ENCODE measurements around the gene MAP3K20.
"Not testable (repeated sequence)": the region's sequence is repeated elsewhere in the genome, so short reads cannot be mapped to it uniquely, and the experiment has no call there.

Gene MAP3K20

DNA sequence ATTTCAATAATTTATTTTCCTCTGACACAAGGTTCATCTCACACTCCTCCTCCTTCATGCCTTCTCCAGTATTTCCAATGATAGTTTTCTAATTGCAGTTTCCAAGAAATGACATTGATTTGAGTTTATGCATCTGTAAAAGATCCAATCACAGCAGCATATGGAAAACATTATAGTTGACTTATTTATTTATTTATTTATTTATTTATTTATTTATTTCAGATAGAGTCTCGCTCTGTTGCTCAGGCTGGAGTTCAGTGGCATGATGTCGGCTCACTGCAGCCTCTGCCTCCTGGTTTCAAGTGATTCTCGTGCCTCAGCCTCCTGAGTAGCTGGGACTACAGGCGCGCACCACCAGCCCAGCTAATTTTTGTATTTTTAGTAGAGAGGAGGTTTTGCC lies 52.5 kb downstream of the MAP3K20 start:
- DNase-seq, result not testable (repeated sequence)

DNA sequence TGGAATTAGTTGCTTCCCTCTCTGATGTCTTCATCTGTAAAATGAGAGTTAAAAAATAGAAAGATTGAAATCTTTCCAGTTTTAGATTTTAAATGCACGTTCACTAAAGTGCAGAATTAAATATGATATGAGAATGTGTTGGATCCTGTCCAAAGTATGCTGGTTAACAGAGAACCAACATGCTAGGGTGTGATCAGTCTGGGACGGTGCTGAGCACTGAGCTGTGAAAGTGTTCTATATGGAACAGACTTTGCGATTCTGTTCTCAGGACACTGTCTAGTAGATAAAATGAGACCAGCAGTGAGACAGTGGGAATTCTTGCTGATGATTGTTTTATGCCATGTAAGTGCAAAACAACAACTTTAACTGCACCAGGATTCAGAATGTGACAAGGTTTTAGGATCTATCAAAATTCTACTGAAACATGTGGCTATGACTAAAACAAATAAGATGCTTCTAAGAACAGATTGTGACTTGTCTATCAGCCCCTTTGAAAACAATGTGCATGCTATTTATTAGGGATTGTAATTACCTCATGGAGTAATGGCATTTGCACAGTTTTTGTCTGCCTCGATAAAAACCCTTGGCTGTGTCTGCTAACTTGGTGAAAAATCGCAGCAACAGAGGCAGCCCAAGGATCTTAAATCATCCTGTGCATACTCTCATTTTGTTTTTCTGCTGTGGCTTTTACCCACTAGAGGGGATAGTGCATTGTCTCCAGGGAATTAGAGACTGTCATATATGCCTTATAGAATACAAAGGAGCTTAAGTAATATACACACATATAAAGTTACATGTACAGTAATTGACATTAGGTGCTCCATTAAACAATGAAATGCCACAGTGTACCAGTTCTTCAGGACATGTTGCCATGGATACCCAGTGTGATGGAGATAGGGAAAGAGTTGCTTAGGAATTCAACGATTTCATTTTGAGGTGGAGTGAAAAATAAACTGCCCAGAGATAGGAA lies 55.1 kb downstream of the MAP3K20 start:
- peak; percentile 63 for DNase-seq

DNA sequence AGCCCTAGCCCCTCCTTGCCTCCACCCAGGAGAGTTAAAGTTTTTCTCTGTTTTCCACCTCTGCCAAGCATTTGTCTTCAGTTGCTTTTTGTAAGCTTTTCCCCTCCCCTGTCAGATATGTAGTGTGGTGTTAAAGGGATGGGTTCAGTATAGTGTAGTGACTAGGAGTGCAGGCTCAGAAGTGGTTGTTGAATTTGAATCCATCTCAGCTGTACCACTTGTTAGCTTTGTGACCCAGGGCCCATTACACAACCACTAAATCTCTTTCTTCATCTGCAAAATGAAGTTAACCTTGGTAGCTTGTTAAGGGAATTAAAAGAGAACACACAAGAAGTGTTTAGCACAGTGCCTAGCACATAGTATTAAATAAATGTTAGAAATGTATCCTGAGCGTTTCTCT lies 56.9 kb downstream of the MAP3K20 start:
- DNase-seq, result no peak

DNA sequence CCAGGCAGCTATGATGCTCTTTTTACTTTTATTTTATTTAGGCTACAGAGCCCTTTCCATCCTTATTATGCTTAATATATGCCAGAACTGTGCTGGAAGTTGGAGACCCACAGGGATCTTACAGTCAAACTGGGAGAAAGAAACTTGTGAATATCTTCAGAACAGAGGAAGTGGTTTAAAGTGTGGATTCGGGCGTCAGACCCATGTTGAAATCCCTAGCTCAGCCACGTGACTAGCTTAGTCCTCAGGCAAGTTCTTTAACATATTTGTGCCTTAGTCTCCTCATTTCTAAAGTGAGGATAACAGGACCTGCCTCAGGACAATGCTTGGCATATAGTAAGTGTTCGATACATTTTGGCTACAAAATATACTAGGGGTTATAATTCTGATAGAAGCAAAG lies 59.1 kb downstream of the MAP3K20 start:
- no peak for DNase-seq

DNA sequence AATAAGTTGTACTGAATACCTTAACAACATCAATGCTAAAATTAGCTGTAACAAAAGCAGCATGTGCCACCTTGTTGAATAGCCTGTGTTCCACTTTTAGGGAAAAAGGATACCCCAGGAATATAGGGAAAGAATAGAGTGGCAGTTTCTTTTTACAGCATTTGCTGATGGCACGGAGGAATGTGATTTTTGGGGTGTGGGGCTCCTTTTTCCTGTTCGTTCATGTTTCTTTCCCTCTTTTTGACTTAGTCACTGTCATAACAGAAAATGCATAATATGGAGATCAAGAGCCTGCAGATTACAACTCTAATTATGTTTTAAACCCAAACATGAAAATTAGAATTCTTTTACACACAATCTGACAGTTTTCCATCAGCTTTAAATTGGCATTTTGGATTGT lies 60.4 kb downstream of the MAP3K20 start:
- DNase-seq, result no peak

DNA sequence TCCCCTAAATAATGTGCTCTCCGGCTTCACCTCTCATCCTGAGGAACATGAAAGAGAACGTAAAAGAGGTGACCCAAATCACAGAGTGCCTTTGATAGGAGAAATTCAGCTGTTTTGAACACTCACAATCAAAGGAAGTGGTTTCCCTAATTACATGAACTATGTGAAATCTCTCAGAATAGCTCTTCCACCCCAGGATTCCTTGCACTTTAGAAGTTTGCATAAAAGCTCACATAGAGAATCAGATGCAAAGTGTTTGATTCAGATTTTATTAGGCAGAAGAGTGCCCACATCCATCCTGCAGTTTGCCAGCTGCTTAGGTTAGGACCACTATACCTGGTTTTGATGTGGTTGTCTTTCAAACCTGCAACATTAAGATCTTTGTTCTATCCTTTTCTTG lies 61.0 kb downstream of the MAP3K20 start:
- no peak for DNase-seq

DNA sequence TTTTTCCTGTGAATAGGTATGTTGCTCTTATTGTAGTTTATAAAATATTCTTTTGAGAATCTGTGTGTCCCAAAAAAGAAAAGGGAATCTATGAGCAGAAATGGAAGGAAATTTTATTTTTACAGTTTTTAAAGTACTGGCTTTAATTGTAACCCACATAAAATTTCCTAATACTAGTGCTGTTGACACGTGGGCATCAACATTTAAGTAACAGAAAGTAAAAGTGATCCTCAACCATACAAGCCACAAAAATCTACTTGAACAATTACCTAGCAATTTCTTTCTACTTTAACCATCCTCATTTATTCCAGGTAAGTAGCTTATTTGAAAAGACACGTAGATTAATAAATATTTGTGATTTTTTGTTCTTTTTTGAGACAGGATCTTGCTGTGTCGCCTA lies 62.0 kb downstream of the MAP3K20 start:
- no peak for DNase-seq

DNA sequence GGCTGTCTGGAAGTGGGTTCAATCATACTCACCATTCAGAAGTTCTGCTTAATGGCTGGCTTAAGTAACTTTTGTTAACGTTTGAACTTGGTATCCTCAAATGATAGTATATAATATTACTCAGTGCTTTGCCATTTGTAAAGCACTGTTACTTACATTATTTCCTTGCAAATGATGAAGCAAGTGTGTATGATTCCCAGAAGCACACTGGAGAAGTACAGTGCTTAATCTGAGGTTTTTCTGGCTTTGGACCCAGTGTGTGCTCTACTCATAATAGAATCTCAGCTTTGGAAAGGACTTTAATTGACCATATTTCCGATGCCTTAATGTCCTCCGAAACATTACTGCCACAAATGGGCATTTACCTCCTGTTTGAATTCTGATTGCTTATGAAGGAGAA lies 63.3 kb downstream of the MAP3K20 start:
- DNase-seq, result no peak

DNA sequence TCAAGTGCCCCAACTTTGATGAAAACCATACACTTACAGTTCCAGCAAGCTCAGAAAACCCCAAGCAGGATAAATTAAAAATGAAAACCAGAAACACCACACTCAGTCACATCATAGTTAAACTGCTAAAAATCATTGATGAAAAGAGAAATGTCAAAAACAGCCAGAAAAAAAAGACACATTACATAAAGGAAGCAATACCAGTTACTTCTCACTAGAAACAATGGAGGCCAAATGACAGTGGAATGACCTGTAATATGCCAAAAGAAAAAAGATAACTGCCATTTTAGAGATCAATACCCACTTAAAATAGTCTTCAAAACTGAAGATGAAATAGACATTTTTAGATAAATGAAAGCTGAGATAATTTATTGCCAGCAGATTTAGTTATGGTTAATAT lies 66.0 kb downstream of the MAP3K20 start:
- no peak for DNase-seq

DNA sequence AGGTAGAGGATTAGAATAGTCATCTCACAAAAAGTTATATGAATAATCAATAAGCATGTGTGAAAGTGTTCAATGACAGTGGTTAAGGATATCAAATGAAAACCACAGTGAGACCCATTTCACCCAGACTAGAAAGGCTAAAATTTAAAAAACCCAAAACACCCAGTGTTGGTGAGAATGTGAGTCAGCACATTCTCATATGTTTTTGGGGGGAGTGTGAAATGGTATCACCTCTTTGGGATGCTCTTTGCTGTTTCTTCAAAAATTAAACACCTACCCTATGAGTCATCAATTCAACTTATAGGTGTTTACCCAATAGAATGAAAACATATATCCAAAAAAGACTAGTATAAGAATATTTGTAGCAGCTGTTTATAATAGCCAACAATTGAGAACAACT lies 69.8 kb downstream of the MAP3K20 start:
- no peak for DNase-seq

DNA sequence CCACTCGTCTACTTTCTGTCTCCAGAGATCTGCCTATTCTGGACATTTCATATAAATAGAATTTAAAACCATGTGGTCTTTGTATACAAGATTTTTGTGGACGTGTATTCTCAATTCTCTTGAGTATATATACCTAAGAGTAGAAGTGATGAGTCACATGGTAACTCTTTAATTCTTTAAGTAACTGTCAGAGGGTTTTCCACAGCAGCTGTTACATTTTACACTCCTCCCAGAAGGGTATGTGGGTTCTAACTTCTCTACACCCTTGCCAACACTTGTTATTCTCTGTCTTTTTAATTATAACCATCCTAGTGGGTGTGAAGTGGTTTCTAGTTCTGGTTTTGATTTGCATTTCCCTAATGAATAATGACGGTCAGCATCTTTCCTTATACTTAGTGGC lies 70.9 kb downstream of the MAP3K20 start:
- no peak for DNase-seq

DNA sequence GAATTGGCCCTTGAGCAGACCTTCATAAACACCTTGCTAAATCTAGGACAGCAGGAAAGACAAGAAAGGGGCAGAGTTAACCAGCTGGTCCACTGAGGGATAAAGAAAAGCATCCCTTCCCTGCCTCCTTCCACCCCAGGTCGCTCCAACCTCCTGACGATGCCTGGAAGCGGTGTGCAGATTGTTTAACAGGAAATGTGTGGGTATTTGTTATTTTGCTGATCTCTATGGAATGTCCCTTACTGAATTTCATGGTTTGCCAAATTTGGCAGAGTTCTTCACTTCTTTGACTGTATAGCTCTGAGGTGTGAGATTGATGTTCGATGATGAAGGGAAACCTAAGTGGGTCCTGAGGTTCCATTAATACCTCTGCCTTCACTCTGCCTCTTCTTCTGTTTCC lies 72.9 kb downstream of the MAP3K20 start:
- no peak for DNase-seq

DNA sequence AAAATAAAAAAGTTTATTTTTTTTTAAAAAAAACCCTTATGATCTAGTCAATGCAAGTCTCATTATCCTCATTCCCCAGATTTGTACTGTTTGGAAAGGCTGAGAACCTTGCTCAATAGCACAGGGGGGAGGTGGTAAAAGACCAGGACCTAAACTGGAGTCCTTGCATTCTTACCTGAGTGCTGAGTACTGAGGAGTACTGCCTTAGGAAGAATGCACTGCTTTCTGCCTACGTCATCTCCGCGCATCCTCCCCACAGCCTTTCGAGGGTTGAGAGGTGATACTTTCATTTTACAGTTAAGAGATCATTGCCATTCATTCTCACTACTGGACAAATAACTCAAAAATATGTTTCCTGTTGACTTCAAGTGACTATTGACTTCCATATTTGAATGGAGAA lies 73.8 kb downstream of the MAP3K20 start:
- DNase-seq, result no peak

DNA sequence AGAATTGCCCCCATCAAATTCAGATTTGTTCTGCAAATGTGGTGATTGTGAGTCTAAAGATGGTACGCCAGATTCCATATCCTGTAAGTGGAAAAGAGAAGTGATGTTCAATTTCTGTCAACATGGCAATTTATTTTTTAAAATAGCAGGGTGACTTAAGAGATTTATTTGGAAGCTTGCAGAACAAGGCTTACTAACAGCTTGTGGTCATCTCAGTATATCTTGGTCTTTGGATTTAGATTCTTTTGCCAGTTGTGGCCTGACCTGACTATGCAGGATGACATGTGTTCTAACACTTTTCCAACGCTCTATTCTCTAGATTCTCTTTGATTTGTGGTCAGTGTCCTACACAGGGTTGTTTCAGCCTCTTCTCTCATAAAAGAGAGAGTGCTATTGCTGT lies 74.4 kb downstream of the MAP3K20 start:
- no peak for DNase-seq

DNA sequence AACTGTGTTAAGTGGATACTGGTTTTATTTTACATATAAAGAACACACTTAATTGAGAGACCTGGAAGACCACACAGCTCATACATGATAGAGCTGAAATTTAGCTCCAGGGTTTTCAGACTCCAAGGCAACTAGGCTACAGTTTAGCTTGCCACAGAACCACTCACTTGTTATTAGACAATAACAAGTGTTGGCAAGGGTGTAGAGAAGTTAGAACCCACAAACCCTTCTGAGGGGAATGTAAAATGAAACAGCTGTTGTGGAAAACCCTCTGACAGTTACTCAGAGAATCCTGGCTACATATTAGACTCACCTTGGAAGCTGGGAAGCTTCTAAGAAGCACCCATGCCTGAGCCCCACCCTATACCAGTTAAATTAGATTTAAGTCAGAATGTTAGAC lies 75.3 kb downstream of the MAP3K20 start:
- no peak for DNase-seq

DNA sequence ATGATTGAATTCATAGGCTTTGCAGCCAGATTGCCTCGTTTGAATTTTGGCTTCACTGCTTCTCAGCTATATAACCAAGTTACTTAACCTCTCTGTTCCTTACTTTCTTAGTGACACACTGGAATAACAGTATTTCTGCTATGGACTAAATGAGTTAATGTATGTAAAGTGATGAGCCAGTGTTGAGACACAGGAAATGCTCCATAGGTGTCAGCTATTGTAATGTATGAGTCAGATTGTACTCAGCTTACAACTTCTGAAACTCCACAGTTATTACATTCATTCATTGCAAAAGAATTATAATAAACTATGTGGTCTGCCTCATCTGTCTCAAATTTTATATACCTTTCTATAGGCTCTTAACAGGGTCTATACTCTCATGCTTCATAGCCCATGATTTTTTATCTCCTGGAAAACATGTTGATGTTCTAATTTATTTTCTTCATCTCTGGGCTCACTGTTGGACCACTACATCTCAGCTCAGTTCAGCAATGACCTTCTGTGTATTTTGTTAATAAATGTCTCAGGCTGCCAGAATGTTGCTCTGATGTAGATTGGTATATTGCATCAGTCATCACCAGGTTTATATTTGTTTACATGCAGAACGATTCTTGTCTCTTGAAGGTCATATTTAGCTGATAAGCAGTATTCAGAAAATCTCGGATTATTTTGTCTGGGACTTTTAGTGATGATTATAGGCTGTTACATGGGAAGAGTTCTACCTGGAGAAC lies 76.2 kb downstream of the MAP3K20 start:
- DNase-seq, result no peak

DNA sequence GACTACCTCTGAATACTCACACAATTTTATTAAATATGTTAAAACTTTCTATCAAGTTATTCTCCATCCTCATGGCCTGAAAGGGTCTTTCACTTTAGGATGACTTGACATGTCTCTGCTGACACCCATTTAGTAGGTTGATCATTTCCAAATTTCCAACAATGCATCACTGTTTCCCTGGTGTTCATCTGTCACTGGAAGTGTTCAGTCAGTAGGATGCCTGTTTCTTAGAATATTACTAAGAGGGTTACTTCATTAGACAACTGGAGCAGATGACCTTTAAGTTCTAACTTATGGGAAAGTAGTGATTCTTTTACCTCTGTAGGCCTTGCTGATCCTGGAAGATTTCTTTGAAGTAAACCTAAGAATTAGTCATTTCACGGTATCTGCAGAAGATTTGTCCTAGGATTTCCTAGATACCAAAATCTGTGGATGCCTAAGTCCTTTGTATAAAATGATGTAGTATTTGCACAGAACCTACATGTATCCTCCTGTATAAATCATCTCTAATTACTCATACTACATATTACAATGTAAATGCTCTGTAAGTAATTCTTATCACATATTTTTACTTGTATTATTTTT lies 77.7 kb downstream of the MAP3K20 start:
- DNase-seq, result no peak

DNA sequence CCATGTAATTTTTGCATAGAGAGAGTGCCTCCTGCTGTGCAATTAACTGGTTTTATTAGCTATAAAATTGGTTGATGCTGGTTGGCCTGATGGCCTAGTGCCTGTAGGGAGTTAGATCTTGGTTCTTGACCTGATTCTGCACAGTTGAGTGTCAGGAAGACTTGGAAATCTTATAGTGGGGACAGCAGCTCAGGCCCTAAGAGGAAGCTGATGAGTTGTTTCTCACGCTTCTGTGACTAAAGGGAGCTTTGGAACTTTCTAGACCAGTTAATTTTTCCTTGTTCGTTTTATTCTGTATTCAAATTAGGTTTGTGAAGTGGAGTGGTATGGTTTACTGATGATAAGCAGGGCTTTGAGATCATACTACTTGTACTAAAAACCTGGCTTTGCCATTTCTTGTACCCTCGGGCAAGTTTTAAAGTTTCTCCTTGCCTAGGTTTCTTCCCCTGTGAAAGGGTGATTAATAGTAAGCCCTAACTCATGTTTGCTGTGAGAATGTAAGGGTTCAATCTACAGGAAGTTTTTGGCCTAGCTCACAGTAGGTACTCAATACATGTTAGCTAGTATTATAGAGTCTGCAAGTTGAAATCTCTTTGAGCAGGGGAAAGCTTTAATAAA lies 82.1 kb downstream of the MAP3K20 start:
- DNase-seq, result no peak

DNA sequence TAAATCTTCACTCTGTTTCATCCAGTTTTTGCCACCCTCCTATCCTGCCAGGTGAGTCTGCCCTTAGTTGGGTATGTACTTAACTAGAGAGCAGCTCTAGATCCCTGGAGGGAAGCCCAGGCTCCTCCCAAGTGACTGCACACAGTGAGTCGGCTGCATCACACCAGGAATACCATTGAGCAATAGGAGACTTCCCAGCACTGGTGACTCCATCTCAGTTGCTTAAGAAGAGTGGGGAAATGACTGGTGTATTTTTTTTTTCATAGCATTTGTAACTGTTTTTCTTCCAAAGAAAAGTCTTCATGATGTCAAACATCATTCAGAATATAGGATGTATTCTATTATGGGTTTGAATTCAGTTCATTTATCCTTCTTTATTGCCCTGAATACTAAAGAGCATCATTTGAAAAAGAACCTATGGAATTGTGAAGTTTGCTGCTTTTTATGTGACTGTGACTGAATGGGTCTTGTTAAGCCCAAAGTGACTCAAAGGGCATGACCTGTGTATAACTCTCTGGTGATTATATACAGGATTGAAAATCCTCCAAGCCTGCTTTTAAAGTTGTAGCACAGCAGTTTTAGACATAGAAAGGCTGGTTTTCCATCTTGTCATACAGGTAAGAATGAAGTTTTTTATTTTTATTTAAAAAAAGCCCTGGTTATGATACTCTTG lies 84.3 kb downstream of the MAP3K20 start:
- DNase-seq, result no peak

DNA sequence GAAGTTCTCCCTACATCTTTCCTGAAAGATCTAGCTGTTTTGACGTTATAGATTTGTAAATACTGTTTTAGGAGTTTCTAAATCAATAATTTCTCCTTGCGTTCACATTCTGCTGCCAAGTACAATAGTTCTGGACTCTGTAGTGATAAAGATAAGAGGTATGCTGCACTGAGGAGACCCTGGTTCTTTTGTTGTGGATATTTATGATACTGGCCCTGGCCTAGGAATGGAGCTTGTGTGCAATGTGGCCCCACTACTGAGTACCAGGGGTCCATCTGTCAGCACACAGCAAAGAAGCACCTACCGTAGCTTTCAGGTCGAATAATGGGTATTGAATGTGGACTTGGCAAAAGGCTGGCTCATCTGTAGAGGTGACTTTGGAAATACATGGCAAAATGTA lies 85.0 kb downstream of the MAP3K20 start:
- DNase-seq, result no peak

DNA sequence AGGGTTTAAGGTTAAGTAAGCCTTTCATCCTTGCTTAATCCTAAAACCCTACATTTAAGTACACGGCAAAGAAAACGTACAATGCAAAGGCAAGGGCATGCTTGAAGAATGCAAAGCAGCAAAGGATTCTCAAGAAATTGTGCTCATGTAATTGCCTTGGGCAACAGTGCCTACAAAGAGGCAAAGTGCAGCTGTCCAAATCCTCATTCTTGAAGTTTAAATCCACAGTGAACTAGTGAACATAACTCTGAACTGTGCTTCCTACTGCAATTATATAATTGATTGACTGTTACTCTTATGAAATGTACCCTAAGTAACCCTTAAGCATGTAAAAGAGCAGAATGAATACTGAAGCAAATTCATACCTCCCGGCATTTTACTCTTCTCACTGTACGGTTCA lies 85.4 kb downstream of the MAP3K20 start:
- DNase-seq, result no peak

DNA sequence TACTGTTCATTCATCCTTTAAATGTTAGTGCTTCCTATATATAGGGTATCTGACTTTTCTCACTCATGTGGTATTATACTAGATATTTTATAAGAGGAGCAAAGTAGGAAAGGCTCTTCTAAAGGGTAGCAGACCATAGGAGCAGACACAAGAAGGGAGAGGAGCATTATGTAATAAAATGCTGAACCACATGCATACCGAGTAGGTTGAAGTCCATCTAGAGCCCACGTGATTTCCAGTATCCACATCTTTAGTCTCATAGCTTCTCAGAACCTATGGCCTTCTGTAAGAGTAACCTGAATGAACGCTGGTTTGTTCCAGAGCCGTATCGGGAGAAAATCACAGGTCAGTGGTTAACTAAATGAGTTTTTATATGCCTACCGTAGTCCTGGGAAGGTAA lies 85.9 kb downstream of the MAP3K20 start:
- DNase-seq, result no peak

DNA sequence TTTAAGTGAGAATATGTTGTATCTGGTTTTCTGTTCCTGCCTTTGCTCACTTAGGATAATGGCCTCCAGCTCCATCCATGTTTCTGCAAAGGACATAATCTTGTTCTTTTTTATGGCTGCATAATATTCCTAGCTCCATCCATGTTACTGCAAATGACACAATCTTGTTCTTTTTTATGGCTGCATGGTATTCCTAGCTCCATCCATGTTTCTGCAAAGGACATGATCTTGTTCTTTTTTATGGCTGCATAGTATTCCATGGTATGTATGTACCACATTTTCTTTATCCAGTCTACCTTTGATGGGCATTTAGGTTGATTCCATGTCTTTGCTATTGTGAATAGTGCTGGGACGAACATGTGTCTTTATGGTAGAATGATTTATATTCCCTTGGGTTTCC lies 87.7 kb downstream of the MAP3K20 start:
- not testable (repeated sequence) for DNase-seq

Data from NCI-H2171 treated with DMSO at 0.1 percent for 48 hours (cell line).